HG03571 (cell line): Measurements from ENCODE around the gene PI4KA.
"Not testable (repeated sequence)": the region's sequence is repeated elsewhere in the genome, so short reads cannot be mapped to it uniquely, and the experiment has no call there.

ENCODE experiments used
- ATAC-seq: cut with Tn5 transposase; IDR thresholded peaks from one replicate; pipeline ENCODE4 v1.9.1; 2021; ENCODE audit not compliant: unreplicated experiment

The PI4KA gene

DNA sequence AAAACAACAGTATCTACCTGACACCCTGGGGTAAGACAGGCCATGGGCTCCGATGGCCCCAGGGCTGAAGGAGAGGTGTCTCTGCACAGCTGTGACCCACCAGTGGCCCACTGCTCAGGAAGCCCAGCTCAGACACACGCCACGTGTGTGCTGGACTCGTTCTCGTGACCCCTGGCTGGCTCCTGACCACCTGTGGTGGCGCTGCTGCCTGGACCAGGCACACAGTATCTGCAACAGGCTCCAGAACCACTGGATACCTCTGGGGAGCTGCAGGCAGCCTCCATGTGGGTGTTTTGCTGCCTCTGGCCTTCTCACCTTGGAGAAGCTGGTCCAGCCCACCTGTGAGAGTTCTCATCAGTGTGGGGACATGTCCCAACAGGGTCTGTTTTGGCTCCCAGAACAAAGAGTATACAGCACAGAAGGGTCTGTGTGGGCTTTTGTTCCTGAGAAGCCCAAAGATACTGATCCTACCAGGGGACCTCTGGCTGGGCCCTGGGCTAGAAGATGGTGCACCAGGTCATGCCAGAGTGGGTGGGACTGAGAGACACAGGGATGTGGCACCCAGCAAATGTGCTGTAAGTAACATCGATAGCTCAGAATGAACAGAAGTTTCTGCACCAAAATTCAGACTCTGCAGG is 106.4 kb downstream of the PI4KA start:
- no peak for ATAC-seq

DNA sequence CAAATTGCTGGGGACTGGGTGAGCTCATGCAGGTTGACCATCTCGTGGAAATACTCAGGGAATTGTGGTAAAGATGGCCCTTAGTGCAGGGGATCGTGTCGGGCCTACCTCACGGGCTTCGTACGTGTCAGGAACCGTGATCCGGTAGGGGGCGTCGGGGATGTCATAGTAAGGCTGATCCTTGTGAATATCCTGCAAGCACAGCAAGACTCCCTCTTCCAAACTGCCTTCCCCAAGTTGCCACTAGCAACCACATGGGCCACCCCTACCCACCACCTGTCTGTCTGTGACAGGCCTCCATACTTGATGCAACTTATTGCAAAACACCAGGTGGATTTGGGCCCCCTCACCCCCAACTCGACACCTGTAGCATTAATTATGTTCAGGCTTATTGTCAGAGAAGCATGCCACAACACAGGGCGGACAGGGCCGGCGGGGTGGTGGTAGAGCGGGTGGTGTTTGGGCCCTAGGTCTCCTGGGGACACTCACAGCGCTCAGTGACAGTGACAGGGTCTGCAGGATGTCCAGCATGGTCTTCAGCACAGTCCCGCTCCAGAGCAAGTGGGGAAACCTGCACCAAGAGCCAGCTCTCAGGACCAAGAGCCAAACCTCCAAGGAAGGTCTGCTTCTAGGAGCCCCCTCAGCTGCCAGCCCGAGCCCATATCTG is 107.3 kb downstream of the PI4KA start:
- no peak for ATAC-seq

DNA sequence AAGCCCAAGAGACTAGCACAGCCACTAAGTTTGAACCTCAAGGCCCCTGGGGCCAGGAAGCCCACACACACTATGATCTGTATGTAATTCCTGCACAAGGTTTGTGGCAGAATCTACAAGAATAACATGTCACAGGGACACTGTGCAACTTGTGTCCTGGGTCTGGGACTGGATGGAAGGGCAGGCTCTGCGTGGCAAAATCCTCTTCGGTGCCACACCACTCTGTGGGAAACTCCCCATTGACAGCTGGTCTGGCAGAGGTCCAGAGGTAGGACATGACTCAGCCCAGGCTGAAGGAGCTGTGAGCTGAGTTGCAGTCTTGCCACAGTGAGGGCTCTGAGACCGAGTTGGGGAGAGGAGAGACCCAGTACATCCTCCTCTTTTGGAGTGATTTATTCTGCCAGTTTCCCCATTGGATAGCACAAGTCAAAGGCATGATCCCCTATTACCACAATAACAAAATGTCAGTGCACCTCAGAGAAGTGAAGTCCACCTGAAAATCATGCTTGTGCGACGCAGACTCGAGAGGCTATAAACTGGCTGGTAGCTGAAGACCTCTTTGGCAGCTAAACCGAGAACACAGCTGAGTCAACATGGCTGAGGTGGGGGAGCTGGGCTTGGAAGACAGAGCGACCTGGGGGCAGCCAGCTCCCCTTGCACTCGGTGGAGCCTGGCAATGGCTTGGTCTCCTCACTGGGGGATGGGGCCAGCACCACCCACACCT is 108.0 kb downstream of the PI4KA start:
- peak; percentile 52 for ATAC-seq

DNA sequence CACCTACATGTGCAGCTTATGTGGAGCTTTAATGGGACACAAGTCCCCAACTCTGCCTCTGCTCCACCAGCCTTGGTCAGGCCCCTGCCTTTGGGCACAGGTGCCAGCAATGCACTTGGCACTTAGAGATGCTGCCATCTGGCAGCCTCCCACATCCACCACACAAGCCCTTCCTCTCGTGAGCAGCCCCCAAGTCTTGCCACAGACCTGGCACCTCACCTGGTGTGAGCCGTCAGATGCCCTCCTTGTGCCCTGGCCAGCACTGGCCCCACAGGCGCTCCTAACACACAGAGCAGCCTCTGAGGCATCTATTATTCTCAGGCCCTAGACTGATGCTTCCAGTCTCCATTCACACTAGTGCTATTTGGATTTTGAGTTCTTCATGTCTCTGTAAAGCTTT is 109.2 kb downstream of the PI4KA start:
- no peak for ATAC-seq

DNA sequence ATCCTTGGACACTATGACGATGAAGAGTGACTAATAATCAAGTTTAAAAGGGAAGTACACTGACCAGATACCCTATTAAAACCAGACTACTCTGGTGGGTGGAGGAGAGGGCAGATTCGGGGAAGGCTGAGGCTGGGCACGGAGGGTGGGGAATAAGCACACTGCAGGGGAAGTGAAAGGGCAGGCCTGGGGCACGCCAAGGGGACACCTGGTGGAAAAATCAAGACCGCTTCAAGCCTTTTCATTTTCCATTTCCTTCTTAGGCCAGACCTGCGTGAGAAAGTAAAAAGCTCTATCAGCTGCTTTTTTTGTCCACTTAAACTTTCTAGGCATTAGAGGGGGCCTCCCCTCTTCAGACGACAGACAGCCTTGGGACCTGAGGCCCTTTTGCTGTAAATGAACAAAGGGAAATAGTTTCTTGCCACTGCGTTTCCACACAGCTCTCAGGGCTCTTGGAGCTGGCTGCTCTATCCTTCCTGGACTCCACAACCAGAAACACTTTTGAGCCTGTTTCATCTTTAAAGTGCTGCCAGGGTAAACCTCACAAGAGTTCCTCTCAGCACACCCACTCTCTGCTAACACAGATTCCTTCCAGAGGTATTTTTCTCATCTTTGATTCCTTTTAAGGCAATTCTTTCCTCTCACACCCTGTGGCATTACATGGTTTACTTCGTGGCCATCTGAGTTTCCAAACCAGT is 109.7 kb downstream of the PI4KA start:
- ATAC-seq, result peak; percentile 39

DNA sequence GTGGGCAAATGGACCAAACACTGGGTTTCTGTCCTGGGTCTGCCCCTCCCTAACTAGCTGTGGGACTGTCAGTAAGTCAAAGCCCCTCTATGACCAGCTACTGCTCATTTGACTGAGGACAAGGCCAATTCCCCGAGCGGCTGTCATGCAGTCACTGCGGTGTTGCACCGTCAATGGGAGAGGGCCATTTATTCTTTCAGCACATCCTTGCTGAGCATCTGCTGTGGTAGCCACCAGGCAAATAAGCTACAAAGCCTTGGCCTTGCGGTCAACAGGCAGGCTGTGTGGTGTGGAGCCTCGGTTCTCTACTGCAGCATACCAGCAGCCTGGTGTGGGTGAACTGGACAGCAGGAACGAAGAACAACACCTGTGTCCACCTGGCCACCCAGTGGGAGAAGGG is 110.5 kb downstream of the PI4KA start:
- ATAC-seq, result no peak

DNA sequence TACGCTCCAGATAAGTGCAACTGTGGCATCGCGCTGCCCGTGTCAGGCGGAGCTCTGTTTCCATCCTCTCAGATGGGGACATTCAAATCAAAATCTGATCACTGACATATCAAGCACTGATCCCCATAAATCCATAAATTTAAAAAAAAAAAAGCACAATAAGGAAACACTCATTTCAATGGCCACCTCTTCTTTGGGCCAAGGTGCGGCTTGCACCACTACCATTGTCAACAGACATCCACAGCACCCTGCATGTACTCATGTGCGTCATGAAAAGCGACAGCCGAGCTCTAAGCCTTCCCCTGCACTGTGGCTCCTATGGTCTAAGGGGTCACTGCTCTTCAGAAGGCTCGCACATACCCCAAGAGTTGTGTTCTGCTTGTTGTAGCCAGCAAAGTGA is 111.4 kb downstream of the PI4KA start:
- no peak for ATAC-seq

DNA sequence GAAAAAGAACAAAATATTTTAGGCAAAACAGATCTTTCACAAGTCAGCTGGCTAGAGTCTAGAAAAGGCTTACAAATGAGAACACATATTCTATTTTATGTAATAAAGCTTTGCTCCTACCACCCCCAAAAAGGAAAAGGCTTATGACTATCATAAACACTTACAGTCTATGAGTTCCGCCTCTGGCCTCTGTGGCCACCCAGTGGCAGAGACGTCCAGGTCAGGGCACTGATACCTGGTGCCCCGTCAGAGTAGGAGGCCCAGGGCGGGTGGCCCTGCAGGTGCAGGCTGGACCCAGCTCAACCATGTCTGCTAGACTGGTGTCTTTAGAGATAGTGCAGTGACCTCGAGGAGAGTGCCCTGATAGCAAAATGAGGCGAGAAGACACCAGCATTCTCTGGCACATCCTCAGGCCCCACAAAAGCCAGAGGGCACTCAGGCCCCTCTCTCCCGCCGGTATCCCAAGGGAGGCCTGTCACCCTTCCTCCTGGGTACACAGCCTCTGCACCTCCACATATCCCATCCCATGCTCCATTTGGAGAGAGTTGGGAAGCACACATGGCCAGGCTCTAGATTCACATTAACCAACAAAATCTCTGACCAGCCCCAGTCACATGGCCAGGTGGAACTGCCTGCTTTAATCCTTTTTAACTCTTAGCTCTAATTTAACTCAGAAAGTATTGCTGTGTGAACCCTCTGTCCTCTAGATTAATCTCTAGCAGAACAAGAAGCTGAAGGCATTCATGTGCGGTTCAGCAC is 112.0 kb downstream of the PI4KA start:
- no peak for ATAC-seq

DNA sequence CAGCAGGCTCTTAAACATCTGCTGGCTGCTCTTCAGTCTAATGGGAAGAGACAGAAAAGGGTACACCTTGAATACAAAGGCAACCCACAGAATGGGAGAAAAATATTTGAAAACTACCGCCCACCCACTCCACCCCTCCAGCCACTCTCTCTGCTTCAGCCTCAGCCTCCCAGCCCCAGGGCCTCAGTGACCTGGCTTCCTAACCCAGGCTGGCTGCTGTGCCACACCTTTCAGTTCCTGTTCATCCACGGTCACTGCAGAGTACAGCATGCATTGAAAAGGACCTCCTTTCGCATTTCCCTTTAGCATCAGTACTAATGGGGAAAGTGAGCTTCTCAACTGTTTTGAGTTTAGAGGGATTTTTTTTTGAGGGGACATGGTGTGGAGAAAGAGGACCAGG is 113.5 kb downstream of the PI4KA start:
- ATAC-seq, result no peak

DNA sequence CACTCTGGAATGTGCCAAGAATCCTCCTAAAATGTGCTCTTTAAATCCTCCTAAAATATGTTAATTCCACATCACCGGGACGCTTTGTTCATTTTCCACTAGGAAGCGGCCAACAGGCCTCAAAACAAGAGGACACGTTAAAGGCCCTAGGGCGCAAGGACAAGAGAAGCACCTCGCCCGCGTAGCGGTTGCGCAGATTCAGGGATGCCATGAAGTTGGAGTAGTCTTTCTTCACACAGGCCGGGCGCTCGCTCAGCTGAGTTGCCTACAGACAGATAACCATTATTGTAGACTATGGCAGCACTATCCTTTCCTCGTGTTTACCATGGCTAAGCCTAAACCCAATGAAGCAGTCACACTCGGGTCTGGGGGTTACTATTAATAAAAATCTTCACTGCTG is 114.2 kb downstream of the PI4KA start:
- ATAC-seq, result no peak

DNA sequence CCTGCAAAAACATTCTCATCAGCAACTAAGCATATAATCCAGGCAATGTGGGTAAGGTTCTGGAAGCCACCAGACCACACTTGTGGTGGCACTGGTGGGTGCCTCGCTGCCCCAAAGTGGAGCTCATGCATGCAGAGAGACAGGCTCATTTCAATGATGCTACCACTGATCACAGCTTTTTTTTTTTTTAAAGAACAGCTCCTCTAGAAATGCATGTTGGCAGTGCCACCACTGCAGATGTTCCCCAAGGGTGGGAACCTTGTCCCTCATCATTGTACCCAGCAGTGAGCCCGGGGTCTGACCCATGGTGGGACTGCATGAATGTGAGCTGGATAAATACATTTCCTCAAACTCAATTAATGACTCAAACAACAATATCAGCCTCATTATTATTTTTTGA is 115.8 kb downstream of the PI4KA start:
- ATAC-seq, result no peak

DNA sequence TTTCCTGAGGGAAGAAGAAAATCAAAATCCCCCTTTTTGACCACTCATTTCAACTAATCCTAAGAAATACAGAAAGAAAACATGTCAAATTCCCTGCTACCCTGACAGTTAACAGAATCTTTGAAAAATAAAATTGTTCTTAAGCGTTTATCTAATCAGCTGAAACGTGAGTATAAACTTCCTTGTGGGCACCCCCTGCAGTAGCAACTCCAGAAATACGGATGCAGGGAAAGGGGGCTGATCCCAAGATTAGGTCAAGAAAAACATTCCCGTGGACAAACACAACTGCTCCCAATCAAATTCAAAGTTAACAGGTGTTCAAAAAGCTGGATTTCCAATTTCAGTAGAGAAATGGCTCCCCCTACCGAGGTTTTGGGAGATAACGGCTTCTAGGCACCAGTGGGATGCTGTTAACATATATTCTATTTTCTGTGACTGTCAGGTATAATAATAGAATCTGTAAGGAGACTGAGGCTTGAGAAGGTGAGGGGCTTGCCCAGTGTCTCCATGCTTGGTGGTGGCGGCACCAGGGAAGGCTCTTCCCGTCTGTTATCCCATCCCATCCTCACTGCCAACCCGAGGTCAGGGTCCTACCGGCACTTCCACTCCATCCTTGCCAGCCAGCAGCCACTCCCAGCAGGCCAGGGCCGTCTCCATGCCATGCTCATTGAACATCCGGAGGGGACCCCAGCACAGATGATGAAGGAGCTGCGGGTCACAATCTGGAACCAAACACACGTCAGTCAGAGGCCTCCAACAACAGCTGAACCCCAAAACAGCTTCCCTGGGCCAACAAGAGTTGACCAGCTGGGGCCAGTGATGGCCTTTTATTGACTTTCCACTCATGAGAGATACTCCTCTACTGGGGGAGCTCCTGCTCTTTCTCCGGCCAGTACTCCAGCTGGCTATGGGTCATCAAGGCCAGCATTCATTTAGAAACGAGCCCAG is 116.7 kb downstream of the PI4KA start:
- no peak for ATAC-seq

DNA sequence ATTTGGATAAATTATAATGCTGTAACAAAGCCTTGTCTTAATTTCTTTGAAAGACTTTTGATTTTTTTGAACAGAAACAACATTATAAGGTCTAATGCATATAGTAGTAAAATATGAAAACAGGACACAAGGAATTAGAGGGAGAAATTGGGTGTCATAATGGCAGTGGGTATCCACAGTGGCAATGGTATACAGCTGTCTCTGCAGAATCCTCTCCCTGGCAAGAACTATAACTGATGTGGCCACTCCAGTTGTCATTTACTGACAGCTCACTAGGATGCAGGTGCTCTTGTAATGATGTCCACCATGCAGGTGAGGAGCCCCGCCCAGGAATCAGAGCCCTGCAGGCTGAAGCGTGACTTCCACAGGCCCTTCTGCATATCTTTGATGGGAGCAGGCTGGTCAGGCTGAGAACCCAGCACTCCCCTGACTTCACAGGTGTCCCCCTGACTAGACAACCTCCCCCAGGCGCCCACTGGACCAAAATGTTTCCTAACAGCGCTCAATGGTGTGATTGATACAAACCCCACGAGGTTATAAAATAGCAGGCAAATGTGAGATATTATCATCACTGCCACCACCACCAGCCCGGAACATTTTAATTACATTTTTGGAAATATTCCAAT is 117.5 kb downstream of the PI4KA start:
- no peak for ATAC-seq

DNA sequence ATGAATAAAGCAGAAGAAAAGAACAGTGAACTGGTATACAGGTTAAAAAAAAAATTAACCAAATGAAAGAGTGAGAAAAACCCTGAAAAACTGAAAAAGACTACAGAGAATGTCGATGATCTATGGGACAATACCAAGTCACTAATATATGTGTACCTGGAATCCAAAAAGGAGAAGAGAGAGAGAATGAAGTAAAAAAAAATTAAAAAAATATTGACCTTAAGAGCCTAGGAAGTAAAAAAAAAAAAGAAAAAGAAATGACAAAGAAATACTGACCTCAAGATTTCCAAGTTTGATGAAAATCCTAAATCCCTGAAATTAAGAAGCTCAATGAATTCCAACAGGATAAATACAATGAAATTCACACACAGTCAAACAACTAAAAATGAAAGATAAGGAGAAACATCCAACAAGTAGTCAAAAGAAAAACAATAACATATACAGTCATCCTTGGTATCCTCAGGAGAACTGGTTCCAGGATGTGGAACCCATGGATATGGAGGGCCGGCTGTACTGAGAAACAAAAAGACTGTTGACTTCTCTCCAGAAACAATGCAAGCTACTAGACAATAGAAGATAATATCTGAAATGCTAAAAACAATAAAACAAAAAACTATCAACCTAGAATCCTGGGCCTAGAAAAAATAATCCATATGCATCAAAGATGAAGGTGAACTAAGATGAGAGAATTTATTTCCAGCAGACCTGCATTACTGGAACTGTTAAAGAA is 118.2 kb downstream of the PI4KA start:
- ATAC-seq, result no peak

DNA sequence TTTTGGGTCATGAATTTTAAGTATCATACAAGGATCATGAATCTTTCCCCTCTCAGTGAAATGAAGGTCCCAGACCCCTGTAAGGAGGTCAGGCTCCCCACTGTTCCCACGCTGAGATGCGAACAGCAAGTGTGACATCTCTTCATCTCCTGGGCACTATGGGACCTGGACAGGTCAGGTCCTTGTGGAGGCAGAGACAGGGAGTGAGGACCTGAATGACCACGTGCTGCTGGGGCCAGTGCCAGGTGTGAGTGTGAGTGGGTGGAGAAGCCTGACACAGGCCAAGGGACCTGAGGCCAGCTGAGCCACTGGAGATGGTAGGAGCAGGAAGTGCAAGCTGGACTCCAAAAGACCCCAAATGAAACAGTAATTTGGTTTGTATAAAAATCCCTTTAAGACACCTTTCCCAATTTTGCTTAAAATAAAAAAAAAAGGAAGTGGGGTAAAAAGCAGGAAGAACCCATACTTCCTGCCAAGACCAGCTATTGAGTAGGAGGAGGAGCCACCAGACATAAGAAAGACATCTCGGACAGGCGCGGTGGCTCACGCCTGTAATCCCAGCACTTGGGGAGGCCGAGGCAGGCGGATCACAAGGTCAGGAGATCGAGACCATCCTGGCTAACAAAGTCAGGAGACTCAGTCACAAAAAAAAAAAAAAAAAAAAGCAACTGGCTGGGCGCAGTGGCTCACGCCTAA is 120.1 kb downstream of the PI4KA start:
- ATAC-seq, result no peak

DNA sequence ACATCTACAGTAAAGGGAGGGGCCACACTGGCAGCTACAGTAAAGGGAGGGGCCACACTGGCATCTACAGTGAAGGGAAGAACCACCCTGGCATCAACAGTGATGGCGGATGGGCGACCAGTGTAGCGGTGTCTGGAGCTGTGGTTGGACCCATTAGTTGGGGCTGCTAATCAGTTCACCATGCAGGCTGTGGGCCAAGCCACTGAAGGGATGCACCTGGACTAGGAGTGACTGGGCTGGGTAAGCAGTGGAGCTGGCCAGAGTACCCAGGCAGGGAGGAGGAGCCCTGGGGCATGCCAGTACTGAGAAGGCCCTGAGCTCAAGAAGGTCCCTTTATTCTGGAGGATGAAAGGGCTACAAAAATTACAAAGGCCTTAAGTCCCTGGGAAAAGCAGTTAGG is 121.7 kb downstream of the PI4KA start:
- ATAC-seq, result not testable (repeated sequence)

DNA sequence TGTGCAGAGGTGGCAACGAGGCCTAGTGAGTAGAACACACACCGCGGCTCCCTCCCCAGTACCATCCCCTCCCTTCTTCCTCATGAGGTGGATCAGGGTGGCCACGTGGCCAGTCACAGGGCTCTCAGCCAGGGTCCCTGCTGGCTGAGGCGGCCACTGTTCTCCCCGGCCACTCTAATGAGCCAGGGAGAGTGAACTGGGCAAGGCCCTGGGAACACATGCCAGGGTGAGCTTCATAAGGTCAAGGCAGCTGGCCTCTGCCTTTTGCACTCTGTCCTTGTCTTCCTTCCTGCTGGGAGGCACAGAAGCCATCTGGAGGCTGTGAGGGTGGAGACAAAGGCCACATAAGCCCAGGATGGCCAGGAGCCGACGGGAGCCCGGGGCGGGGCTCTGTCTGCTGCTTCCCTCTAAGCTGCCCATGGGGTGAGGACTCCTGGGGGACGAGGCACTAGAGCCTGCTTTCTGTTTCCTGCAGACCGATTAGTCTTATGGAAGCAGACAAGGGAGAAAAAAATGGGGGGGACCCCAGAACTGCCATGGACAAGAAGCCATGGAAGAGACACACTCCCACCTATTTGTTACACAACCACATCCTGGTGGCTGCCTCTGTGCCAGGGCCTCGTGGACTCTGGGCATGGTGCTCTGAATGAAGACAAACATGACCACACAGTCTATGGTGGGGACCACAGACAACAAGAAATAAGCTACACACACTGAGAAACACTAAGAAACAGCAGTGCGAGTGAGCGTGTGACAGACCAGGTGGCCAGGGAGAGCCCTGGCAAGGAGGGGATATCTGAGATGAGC is 123.1 kb downstream of the PI4KA start:
- ATAC-seq, result not testable (repeated sequence)
